Activated CD8-positive, alpha-beta memory T cell treated with anti-CD3 and anti-CD28 coated beads for 36 hours (primary cell): ENCODE data around the gene MS4A14. TPM values are rescaled to one million over a fixed set of nuclear protein-coding genes. Genes with fewer than 3 reads are reported as not detected.
"Not testable (repeated sequence)": the region's sequence is repeated elsewhere in the genome, so short reads cannot be mapped to it uniquely, and the experiment has no call there.

Experiments
- CTCF ChIA-PET: fragments of 350-600 bp; sonication (Branson Sonifier 250); formaldehyde crosslinking; loops from one replicate; lab custom pipeline; 2021; ENCODE audit warnings: antibody characterized with exemption; lab: Charles Lee
- POLR2A ChIA-PET: fragments of 350-600 bp; sonication (Branson Sonifier 250); formaldehyde crosslinking; loops from one replicate; lab custom pipeline; 2021; ENCODE audit warnings: antibody characterized with exemption; lab: Charles Lee
- total RNA-seq, 2 experiments: library from RNA; stranded (reverse); gene quantifications; one replicate each; pipeline ENCODE4 v1.2.3, GENCODE V29; 2021

Gene MS4A14, protein sequence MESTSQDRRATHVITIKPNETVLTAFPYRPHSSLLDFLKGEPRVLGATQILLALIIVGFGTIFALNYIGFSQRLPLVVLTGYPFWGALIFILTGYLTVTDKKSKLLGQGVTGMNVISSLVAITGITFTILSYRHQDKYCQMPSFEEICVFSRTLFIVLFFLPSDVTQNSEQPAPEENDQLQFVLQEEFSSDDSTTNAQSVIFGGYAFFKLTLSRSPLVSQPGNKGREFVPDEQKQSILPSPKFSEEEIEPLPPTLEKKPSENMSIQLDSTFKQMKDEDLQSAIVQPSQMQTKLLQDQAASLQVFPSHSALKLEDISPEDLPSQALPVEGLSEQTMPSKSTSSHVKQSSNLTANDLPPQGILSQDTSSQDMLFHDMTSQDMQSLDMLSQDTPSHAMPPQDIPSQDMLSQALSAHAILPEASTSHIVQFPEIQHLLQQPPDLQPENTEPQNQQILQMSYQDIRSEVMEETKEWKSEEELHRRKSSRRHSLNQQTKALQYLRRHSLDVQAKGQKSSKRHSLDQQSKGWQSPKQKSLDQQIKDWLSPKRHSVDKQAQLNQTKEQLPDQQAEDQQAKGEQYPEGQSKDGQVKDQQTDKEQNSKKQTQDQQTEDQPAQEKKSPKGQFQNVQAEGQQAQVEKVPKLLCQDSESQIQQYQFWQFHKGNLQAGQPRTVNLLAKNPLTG
- not detected for total RNA-seq

GRCh38 chr11:60396382-60396781 lies at the start of gene MS4A14:
TSS of gene MS4A14 (plus strand) at chr11:60396459. CDS start at chr11:60396579, 120 bp downstream.
- CTCF ChIA-PET: no interaction called here
- POLR2A ChIA-PET: no interaction called here

- CTCF ChIA-PET: no interaction called here
- POLR2A ChIA-PET: no interaction called here
Measured at GRCh38 chr11:60347084-60347797, 49.0 kb upstream of the MS4A14 start.

GRCh38 chr11:60348116-60348515 lies 48.1 kb upstream of the MS4A14 start:
- POLR2A ChIA-PET: no interaction called here
- CTCF ChIA-PET: no interaction called here

DNA sequence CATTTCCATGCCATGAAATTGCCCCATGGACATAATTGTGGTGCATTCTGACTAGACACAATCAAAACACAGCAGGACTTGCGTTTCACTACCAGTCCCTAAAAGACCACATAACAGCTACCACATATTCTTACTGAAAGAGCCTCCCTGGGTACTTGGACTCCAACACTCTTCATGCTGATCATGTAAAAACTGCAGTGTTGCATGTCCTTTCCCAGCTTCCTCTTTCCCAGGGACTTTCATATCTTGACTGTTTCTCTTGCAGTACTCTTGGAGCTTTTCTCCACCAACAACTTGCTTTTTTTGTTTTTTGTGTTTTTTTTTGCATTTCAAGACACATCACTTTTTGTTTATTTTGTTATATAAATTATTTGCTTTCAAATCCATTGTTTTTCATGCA lies 46.3 kb upstream of the MS4A14 start:
- POLR2A ChIA-PET: no interaction called here
- CTCF ChIA-PET: no interaction called here

DNA sequence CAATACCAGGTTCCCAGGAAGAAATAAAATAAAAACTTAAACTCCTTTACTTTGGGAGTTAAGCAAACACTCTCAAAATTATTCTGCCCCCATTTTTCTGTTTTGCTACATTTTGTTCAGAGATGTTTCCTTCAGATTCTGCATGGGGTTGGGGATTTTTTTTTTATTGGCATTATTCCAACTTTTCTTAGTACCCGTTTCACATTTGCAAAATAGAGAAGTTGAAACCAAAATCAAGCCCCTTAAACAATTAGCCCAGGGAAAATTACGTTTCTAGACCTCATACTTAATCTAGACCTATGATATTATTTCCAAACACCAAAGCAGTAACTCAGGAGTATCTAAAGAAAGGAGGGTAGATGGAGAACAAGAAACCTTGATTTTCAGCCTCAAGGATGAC lies 38.5 kb upstream of the MS4A14 start:
- POLR2A ChIA-PET: no interaction called here
- CTCF ChIA-PET: no interaction called here

- ChIA-PET POLR2A (no interaction called here), CTCF (no interaction called here)
Measured at GRCh38 chr11:60360621-60361020, 35.6 kb upstream of the MS4A14 start.

DNA sequence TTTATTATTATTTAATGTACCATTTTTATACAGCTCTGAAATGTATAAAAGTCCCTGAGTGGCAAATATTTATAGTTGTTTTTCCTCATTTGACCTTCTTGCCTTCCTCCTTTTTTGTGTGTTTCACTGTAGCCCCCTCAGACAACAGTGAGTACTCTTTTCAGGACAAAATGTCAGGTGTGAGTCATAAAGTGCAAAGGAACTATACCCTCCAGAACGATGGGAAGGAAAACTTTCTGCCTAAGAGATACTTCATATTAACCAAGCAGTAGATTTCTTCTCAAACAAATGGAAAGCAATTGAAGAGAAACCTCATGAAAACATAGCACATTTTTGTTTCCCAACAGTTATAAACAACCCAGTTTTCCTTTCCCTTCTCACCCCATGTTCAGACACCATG lies 34.0 kb upstream of the MS4A14 start:
- CTCF ChIA-PET: interaction anchor here (0.9 to 1.8 kb wide), 2 partner anchors 94 to 257 kb away, joined by 3 to 7 read pairs; no protein-coding TSS in a partner anchor
- POLR2A ChIA-PET: no interaction called here

DNA sequence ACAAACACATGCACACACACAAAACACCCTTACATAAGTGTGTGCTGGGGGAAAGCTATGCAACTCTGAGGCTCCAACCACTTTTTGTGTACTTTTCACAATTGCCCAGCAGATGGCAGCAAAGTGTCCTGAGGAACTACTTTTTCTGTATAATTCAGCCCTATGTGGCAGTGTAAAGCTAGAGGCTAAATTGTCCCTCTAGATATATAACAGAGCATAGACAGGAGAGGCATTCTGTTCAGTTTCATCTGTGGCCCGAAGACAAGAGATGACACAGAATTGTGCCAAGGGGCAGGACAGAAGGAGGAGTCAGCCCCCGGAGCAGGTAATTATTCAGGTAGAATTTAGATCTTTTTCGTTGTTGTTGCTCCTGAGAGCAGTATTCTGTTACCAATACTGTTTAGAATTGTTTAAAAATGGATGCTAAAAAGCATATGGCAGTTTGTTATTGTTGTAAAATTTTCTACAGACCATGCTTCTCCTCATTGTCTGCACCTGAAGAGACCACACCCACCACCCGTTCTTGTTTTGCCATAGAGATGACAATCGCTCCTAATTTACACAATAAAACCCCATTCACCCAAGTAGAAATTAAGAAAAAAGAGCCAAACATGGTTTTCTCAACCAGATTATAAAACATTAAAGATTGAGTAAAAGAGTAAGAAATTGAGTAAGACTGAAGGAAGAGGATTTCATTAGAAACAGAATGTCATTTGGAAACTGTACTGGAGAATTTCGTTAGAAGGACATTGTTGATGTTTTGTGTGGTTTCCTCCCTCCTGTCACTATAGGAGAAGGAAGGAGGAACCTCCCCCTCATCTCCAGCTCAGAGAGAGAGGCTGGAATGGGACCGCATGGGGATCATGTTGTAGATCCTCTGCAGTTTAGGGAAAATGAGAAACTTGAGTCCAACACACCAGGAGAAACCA lies 32.5 kb upstream of the MS4A14 start:
- POLR2A ChIA-PET: no interaction called here
- CTCF ChIA-PET: interaction anchor here (0.6 to 1.8 kb wide), 11 partner anchors 8 to 372 kb away, joined by 3 to 7 read pairs (median 3); partner anchors contain the start of gene MS4A7

DNA sequence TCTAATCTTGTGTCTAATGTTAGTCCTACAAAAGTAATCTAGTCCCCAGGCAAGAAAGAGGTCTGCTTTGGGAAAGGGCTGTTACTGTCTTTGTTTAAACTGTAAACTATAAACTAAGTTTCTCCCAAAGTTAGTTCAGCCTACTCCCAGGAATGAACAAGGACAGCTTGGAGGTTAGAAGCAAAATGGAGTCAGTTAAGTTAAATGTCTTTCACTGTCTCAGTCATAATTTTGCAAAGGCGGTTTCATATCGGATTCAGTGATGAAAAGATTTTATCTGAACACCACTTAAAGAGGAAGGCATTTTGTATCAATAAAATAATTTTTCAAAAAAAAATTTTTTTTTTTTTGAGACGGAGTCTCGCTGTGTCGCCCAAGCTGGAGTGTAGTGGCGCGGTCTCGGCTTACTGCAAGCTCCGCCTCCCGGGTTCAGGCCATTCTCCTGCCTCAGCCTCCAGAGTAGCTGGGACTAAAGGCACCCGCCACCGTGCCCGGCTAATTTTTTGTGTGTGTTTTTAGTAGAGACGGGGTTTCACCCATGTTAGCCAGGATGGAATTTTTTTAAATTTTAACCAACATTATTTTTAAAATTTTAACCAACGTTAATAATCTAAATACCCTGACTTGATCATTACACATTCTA lies 29.9 kb upstream of the MS4A14 start:
- POLR2A ChIA-PET: not testable (repeated sequence)
- CTCF ChIA-PET: interaction anchor here (0.9 kb wide), 1 partner anchor 14 kb away, joined by 3 read pairs; no protein-coding TSS in a partner anchor

DNA sequence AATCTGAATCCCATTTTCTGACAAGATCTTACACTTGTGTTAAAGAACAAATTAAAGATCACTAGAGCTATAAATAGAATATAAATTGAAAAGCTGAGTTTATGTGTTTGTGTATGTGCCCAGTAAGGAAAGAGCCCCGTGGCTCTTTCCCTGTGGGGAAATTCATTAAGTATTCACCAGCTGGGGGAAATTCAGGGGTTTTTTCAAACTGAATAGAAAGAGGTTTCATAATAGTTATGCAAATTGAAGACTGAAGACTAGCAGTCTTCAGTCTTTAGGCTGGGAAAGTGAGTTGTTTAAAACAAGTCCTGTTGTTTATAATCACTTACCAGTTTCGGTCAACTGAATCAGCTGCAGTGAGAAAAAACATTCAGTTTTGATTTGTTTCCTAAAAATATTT lies 29.2 kb upstream of the MS4A14 start:
- ChIA-PET POLR2A (no interaction called here), CTCF (interaction anchor here (0.9 kb wide), 1 partner anchor 14 kb away, joined by 3 read pairs; no protein-coding TSS in a partner anchor)

DNA sequence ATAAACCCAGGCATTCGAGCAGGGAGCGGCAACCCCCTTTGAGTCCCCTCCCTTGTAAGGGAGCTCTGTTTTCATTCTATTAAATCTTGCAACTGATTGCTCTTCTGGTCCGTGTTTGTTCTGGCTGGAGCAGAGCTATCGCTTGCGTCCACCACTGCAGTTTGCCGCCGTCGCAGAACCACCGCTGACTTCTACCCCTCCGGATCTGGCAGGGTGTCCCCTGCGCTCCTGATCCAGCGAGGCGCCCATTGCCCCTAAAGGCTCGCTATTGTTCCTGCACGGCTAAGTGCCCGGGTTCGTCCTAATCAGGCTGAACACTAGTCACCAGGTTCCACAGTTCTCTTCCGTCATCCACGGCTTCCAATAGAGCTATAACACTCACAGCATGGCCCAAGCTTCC lies 28.4 kb upstream of the MS4A14 start:
- POLR2A ChIA-PET: no interaction called here
- CTCF ChIA-PET: no interaction called here

- ChIA-PET POLR2A (no interaction called here), CTCF (interaction anchor here (1.6 kb wide), 1 partner anchor 114 kb away, joined by 3 read pairs; no protein-coding TSS in a partner anchor)
Measured at GRCh38 chr11:60370252-60370810, 25.9 kb upstream of the MS4A14 start.

DNA sequence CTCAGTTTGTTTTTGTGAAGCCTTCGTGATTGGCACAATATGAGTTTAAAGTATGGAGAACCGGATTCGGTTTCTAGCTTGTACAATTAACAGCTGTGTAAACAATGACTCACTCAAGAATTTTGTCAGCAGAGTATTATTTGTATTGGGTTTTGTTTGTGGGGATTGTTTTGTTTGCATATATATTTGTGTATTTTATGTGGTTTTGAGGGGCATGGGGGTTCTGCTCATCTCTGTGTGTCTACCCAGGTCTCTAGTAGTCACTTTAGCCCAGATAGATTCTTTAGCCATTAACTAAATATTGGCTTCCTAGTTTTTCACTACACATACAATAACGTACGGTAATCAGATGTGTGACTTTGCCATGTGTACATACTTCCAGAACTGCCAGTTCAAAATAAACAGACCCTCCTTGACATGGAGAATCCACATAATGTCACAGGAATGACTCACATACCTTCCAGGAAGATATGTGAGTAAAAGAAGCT lies 25.4 kb upstream of the MS4A14 start:
- CTCF ChIA-PET: interaction anchor here (0.9 kb wide), 1 partner anchor 248 kb away, joined by 4 read pairs; no protein-coding TSS in a partner anchor
- POLR2A ChIA-PET: no interaction called here

DNA sequence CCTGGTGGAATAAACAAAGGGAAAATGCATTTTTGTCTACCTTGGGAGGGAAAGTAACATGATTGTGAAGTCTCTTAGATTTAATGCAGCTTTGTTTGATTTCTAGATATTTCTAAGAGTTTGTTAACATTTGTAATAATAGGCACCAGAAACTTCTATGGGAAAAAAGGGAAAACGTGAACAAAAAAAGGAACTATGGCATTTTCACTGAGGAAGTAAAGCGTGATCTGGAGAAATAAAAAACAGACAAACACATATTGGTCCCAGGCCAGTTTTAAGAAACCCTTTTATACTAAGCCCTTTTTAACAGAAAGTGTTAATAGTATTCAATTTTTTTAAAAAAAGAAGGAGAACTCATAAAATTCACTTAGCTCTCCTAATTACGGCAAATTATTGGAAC lies 24.9 kb upstream of the MS4A14 start:
- CTCF ChIA-PET: interaction anchor here (0.9 to 1.2 kb wide), 2 partner anchors 8 to 247 kb away, joined by 3 to 4 read pairs; no protein-coding TSS in a partner anchor
- POLR2A ChIA-PET: no interaction called here

GRCh38 chr11:60371854-60372253 lies 24.4 kb upstream of the MS4A14 start:
- ChIA-PET CTCF (interaction anchor here (0.9 to 1.2 kb wide), 2 partner anchors 8 to 247 kb away, joined by 3 to 4 read pairs; no protein-coding TSS in a partner anchor), POLR2A (no interaction called here)

GRCh38 chr11:60372767-60373166 lies 23.5 kb upstream of the MS4A14 start:
- CTCF ChIA-PET: no interaction called here
- POLR2A ChIA-PET: no interaction called here

GRCh38 chr11:60375316-60375715 lies 20.9 kb upstream of the MS4A14 start:
- CTCF ChIA-PET: no interaction called here
- POLR2A ChIA-PET: no interaction called here

DNA sequence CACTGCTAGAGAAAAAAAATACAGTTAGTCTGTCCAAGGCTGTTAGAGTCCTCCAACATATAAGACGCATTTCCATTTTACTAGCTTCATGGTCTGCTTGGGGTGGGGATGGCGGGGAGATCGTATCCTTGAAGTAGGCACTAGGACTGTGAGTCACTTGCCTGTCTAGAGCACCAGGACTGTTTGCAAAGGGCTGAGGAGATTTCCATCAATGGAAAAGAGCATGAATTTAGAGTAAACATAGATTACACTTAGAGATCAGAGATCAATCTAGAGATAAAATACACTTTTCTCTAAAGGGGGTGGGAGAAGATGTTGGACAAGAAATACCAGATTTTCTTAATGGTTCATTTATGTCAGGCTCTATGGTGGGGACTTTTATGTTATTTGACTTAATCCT lies 19.7 kb upstream of the MS4A14 start:
- POLR2A ChIA-PET: no interaction called here
- CTCF ChIA-PET: no interaction called here
